ENCODE data around the gene HSPA4L.

DNA sequence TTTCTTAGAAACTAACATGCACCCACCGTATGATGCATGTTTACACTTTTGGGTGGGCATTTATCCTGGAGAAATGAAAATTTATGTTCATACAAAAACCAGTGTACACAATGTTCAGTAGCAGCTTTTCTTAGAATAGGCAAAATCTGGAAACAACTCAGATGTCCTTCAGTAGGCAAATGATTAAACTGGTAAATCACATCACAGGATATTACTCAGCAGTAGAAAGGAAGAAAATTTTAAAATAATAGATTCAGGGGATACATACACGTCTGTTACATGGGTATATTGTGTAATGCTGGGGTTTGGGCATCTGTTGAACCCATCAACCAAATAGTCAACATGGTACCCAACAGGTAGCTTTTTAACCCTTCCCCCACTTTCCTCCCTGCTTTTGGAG, 25.2 kb upstream of the HSPA4L start:
- TF ChIP-seq, protein P1, sequence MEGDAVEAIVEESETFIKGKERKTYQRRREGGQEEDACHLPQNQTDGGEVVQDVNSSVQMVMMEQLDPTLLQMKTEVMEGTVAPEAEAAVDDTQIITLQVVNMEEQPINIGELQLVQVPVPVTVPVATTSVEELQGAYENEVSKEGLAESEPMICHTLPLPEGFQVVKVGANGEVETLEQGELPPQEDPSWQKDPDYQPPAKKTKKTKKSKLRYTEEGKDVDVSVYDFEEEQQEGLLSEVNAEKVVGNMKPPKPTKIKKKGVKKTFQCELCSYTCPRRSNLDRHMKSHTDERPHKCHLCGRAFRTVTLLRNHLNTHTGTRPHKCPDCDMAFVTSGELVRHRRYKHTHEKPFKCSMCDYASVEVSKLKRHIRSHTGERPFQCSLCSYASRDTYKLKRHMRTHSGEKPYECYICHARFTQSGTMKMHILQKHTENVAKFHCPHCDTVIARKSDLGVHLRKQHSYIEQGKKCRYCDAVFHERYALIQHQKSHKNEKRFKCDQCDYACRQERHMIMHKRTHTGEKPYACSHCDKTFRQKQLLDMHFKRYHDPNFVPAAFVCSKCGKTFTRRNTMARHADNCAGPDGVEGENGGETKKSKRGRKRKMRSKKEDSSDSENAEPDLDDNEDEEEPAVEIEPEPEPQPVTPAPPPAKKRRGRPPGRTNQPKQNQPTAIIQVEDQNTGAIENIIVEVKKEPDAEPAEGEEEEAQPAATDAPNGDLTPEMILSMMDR (conservative IDR thresholded peaks at IDR 0.05; ENCODE audit: low read depth in 2 of 2), result no peak
- no peak for TF ChIP-seq EZH2phosphoT487 (IDR thresholded peaks at IDR 0.05; ENCODE audit: unreplicated experiment)
- no peak for TF ChIP-seq POLR2AphosphoS5 (IDR thresholded peaks at IDR 0.05; ENCODE audit: low read depth)
- TF ChIP-seq ZNF331 (CRISPR knock-in tag; IDR thresholded peaks at IDR 0.05; ENCODE audit: low read depth), result no peak
- TF ChIP-seq, protein P2, sequence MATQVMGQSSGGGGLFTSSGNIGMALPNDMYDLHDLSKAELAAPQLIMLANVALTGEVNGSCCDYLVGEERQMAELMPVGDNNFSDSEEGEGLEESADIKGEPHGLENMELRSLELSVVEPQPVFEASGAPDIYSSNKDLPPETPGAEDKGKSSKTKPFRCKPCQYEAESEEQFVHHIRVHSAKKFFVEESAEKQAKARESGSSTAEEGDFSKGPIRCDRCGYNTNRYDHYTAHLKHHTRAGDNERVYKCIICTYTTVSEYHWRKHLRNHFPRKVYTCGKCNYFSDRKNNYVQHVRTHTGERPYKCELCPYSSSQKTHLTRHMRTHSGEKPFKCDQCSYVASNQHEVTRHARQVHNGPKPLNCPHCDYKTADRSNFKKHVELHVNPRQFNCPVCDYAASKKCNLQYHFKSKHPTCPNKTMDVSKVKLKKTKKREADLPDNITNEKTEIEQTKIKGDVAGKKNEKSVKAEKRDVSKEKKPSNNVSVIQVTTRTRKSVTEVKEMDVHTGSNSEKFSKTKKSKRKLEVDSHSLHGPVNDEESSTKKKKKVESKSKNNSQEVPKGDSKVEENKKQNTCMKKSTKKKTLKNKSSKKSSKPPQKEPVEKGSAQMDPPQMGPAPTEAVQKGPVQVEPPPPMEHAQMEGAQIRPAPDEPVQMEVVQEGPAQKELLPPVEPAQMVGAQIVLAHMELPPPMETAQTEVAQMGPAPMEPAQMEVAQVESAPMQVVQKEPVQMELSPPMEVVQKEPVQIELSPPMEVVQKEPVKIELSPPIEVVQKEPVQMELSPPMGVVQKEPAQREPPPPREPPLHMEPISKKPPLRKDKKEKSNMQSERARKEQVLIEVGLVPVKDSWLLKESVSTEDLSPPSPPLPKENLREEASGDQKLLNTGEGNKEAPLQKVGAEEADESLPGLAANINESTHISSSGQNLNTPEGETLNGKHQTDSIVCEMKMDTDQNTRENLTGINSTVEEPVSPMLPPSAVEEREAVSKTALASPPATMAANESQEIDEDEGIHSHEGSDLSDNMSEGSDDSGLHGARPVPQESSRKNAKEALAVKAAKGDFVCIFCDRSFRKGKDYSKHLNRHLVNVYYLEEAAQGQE (IDR thresholded peaks at IDR 0.05; ENCODE audit: unreplicated experiment), result no peak
- TF ChIP-seq EZH2 (IDR thresholded peaks at IDR 0.05; ENCODE audit: low read depth, unreplicated experiment), result no peak
- TF ChIP-seq CREB1 (CRISPR knock-in tag; IDR thresholded peaks at IDR 0.05; ENCODE audit: low read depth), result no peak
- TF ChIP-seq NANOG (IDR thresholded peaks at IDR 0.05; ENCODE audit: borderline replicate concordance), result no peak
- TF ChIP-seq JUNB (IDR thresholded peaks at IDR 0.05; ENCODE audit: unreplicated experiment), result no peak

All from GM23338 (cell line).